ENCODE data around the gene DGAT2L6.

DNA sequence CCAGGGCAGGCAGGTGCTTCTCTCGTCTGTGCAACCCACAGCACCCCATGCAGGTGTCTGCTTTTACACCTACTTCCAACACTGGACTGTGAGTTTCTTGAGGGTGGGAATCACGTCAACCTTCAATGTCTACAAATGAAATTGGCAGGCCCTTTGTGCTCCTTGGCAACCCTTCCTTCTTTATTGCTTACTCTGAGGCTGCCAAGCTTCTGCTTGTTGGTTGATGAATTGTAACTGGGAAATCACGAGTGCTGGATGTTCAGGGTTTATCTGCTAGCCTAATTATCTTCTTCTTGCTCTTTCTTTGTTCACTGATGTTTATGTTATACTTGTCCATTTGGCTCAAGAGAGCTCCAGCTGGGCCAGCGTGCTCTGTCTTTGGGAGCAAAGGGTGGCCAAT is 2.5 kb upstream of the DGAT2L6 start:
- TF ChIP-seq POLR2A (IDR thresholded peaks at IDR 0.05), result no peak
- TF ChIP-seq, protein P1, sequence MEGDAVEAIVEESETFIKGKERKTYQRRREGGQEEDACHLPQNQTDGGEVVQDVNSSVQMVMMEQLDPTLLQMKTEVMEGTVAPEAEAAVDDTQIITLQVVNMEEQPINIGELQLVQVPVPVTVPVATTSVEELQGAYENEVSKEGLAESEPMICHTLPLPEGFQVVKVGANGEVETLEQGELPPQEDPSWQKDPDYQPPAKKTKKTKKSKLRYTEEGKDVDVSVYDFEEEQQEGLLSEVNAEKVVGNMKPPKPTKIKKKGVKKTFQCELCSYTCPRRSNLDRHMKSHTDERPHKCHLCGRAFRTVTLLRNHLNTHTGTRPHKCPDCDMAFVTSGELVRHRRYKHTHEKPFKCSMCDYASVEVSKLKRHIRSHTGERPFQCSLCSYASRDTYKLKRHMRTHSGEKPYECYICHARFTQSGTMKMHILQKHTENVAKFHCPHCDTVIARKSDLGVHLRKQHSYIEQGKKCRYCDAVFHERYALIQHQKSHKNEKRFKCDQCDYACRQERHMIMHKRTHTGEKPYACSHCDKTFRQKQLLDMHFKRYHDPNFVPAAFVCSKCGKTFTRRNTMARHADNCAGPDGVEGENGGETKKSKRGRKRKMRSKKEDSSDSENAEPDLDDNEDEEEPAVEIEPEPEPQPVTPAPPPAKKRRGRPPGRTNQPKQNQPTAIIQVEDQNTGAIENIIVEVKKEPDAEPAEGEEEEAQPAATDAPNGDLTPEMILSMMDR (IDR thresholded peaks at IDR 0.05), result no peak
